Measurements from ENCODE around the gene COL9A1. TPM values are rescaled to one million over a fixed set of nuclear protein-coding genes. Genes with fewer than 3 reads are reported as not detected.

COL9A1 gene
- total and polyA plus RNA-seq, 4 donors = 0.02 to 1.7 (median 0.06) TPM; not detected in 1

- Histone ChIP-seq H3K27me3 (ENCODE audit: control insufficient read depth in 3 of 3, insufficient read depth in 3 of 3, low read length in 2 of 3) (peaks cover 0 to 2% (median 0%) of the 10 kb centered on the region in 3 donors), H3K9ac (ENCODE audit: insufficient read depth in 1 of 2, low read length in 2 of 2) (no peak overlapping the region), H3K4me3 (no peak overlapping the region), H3K4me1 (ENCODE audit: control insufficient read depth in 5 of 5, insufficient read depth in 5 of 5, low read length in 5 of 5) (peaks cover 0 to 2% (median 0%) of the 10 kb centered on the region in 5 donors), H3K9me3 (ENCODE audit: control insufficient read depth in 4 of 4, insufficient read depth in 3 of 4, low read length in 3 of 4) (no peaks in the 10 kb centered on the region), H3K27ac (ENCODE audit: low read depth in 1 of 2, low read length in 1 of 2) (no peak overlapping the region), H3K36me3 (ENCODE audit: control insufficient read depth in 4 of 4, insufficient read depth in 4 of 4, low read length in 4 of 4) (no peaks in the 10 kb centered on the region)
- TF ChIP-seq, protein P1, sequence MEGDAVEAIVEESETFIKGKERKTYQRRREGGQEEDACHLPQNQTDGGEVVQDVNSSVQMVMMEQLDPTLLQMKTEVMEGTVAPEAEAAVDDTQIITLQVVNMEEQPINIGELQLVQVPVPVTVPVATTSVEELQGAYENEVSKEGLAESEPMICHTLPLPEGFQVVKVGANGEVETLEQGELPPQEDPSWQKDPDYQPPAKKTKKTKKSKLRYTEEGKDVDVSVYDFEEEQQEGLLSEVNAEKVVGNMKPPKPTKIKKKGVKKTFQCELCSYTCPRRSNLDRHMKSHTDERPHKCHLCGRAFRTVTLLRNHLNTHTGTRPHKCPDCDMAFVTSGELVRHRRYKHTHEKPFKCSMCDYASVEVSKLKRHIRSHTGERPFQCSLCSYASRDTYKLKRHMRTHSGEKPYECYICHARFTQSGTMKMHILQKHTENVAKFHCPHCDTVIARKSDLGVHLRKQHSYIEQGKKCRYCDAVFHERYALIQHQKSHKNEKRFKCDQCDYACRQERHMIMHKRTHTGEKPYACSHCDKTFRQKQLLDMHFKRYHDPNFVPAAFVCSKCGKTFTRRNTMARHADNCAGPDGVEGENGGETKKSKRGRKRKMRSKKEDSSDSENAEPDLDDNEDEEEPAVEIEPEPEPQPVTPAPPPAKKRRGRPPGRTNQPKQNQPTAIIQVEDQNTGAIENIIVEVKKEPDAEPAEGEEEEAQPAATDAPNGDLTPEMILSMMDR (IDR thresholded peaks at IDR 0.05; ENCODE audit: control extremely low read depth, extremely low read depth) = no peak
- WGBS, 2 donors = 80 to 90% methylated on average over 2 of the region's 2 CpGs
- ATAC-seq (ENCODE audit: insufficient read depth, low FRiP score) = no peak
- no peak for DNase-seq
Observed at GRCh38 chr6:70257768-70258273, 45.1 kb downstream of the COL9A1 start.

GRCh38 chr6:70254784-70255183 lies 48.1 kb downstream of the COL9A1 start:
- Histone ChIP-seq H3K36me3 (ENCODE audit: control insufficient read depth in 4 of 4, insufficient read depth in 4 of 4, low read length in 4 of 4) (no peaks in the 10 kb centered on the region), H3K9me3 (ENCODE audit: control insufficient read depth in 4 of 4, insufficient read depth in 3 of 4, low read length in 3 of 4) (no peaks in the 10 kb centered on the region), H3K27me3 (ENCODE audit: control insufficient read depth in 3 of 3, insufficient read depth in 3 of 3, low read length in 2 of 3) (peaks cover 0 to 7% (median 0%) of the 10 kb centered on the region in 3 donors), H3K4me3 (no peak overlapping the region), H3K27ac (ENCODE audit: low read depth in 1 of 2, low read length in 1 of 2) (no peak overlapping the region), H3K4me1 (ENCODE audit: control insufficient read depth in 5 of 5, insufficient read depth in 5 of 5, low read length in 5 of 5) (peaks cover 0 to 2% (median 0%) of the 10 kb centered on the region in 5 donors), H3K9ac (ENCODE audit: insufficient read depth in 1 of 2, low read length in 2 of 2) (no peak overlapping the region)
- WGBS, 2 donors = 76 to 84% methylated on average over 2 of the region's 2 CpGs
- DNase-seq (no peak), ATAC-seq (ENCODE audit: insufficient read depth, low FRiP score) (no peak)
- TF ChIP-seq, protein P1 (IDR thresholded peaks at IDR 0.05; ENCODE audit: control extremely low read depth, extremely low read depth) = no peak

DNA sequence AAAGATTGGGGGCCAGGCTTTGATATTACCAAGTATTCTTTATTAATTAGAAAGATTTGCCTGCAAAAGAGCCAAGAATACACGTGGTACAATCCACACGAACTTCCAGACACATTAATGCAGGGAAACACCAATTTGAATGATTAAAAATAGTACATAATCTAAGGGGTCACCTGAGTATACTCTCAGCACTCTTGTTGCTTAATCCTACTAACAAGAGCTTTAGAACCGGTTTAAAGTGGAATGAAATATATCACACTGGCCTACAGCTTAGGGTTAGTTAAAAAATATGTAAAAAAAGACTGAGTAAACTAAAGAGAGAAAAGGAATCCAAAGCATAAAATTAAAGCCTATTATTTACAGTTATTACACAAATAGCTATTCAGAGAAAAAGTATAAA lies 49.0 kb downstream of the COL9A1 start:
- Histone ChIP-seq H3K4me1 (ENCODE audit: control insufficient read depth in 5 of 5, insufficient read depth in 5 of 5, low read length in 5 of 5) (peaks cover 0 to 2% (median 0%) of the 10 kb centered on the region in 5 donors), H3K4me3 (no peak overlapping the region), H3K36me3 (ENCODE audit: control insufficient read depth in 4 of 4, insufficient read depth in 4 of 4, low read length in 4 of 4) (no peaks in the 10 kb centered on the region), H3K9ac (ENCODE audit: insufficient read depth in 1 of 2, low read length in 2 of 2) (no peak overlapping the region), H3K27me3 (ENCODE audit: control insufficient read depth in 3 of 3, insufficient read depth in 3 of 3, low read length in 2 of 3) (peaks cover 0 to 7% (median 0%) of the 10 kb centered on the region in 3 donors), H3K27ac (ENCODE audit: low read depth in 1 of 2, low read length in 1 of 2) (no peak overlapping the region), H3K9me3 (ENCODE audit: control insufficient read depth in 4 of 4, insufficient read depth in 3 of 4, low read length in 3 of 4) (no peaks in the 10 kb centered on the region)
- DNase-seq = no peak
- TF ChIP-seq, protein P1 (IDR thresholded peaks at IDR 0.05; ENCODE audit: control extremely low read depth, extremely low read depth) = no peak
- ATAC-seq (ENCODE audit: insufficient read depth, low FRiP score) = no peak
- 51 to 61% methylated on average over 3 of the region's 3 CpGs for WGBS, 2 donors

- Histone ChIP-seq H3K27me3 (ENCODE audit: control insufficient read depth in 3 of 3, insufficient read depth in 3 of 3, low read length in 2 of 3) (peaks cover 0 to 7% (median 0%) of the 10 kb centered on the region in 3 donors), H3K9ac (ENCODE audit: insufficient read depth in 1 of 2, low read length in 2 of 2) (no peak overlapping the region), H3K36me3 (ENCODE audit: control insufficient read depth in 4 of 4, insufficient read depth in 4 of 4, low read length in 4 of 4) (no peaks in the 10 kb centered on the region), H3K9me3 (ENCODE audit: control insufficient read depth in 4 of 4, insufficient read depth in 3 of 4, low read length in 3 of 4) (no peaks in the 10 kb centered on the region), H3K27ac (ENCODE audit: low read depth in 1 of 2, low read length in 1 of 2) (peak overlapping the region in 1 of 2 donors; percentile 40), H3K4me3 (no peak overlapping the region), H3K4me1 (ENCODE audit: control insufficient read depth in 5 of 5, insufficient read depth in 5 of 5, low read length in 5 of 5) (peaks cover 0 to 2% (median 0%) of the 10 kb centered on the region in 5 donors)
- no peak for DNase-seq
- TF ChIP-seq, protein P1 (IDR thresholded peaks at IDR 0.05; ENCODE audit: control extremely low read depth, extremely low read depth) = no peak
- ATAC-seq (ENCODE audit: insufficient read depth, low FRiP score) = no peak
- WGBS, 2 donors = 73 to 88% methylated on average over 2 of the region's 2 CpGs
Observed at GRCh38 chr6:70252604-70253003, 50.3 kb downstream of the COL9A1 start.

Measured in lung (tissue), 12 donors.